WTC11 (cell line): Measurements from ENCODE around the gene KIF26A. TPM values are rescaled to one million over a fixed set of nuclear protein-coding genes. Genes with fewer than 3 reads are reported as not detected.

Source experiments
- ATAC-seq: fragments of 200-7000 bp; cut with Tn5 transposase; 2 replicates; pipeline ENCODE4 v1.10.0; 2021; ENCODE audit warnings: mild to moderate bottlenecking, moderate library complexity
- CTCF ChIA-PET: fragments of 300-600 bp; sonication (Branson Sonifier 250); formaldehyde crosslinking; loops from one replicate; lab custom pipeline; 2021; ENCODE audit warnings: antibody characterized with exemption; lab: Charles Lee
- POLR2A ChIA-PET: fragments of 350-600 bp; sonication (Branson Sonifier 250); formaldehyde crosslinking; loops from one replicate; lab custom pipeline; 2021; ENCODE audit warnings: antibody characterized with exemption; lab: Charles Lee
- DNase-seq: peaks from one replicate; pipeline ENCODE4 v3.0.0; 2021; ENCODE audit warnings: low spot score
- H3K27ac Mint-ChIP-seq: 2 replicates; pipeline ENCODE4 v1.8.0; 2021; ENCODE audit warnings: mixed read lengths
- H3K27me3 Mint-ChIP-seq: 2 replicates; pipeline ENCODE4 v1.8.0; 2021; ENCODE audit warnings: low read depth, mild to moderate bottlenecking, moderate library complexity, mixed read lengths
- H3K36me3 Mint-ChIP-seq: 2 replicates; pipeline ENCODE4 v1.8.0; 2021; ENCODE audit warnings: mixed read lengths
- H3K4me1 Mint-ChIP-seq: 2 replicates; pipeline ENCODE4 v1.8.0; 2022; ENCODE audit warnings: mixed read lengths
- H3K4me3 Mint-ChIP-seq: 2 replicates; pipeline ENCODE4 v1.8.0; 2021; ENCODE audit warnings: mild to moderate bottlenecking, moderate library complexity, mixed read lengths
- H3K9me3 Mint-ChIP-seq: 2 replicates; pipeline ENCODE4 v1.8.0; 2021; ENCODE audit warnings: mixed read lengths
- E2F5 ChIP-seq: sonication (generic); formaldehyde crosslinking; IDR thresholded peaks from 2 replicates; pipeline ENCODE4 v1.8.1; 2022; ENCODE audit warnings: mild to moderate bottlenecking, moderate library complexity, missing genetic modification reagents
- EMX1 ChIP-seq: fragments of 250-450 bp; sonication (Bioruptor Pico); IDR thresholded peaks from 2 replicates; pipeline ENCODE4 v1.8.0; 2021; ENCODE audit warnings: mild to moderate bottlenecking
- IRF1 ChIP-seq: sonication (generic); formaldehyde crosslinking; IDR thresholded peaks from 2 replicates; pipeline ENCODE4 v1.8.0; 2023; ENCODE audit warnings: missing genetic modification reagents
- KAT7 ChIP-seq: sonication (generic); formaldehyde crosslinking; IDR thresholded peaks from 2 replicates; pipeline ENCODE4 v1.8.1; 2023; ENCODE audit warnings: missing genetic modification reagents, mild to moderate bottlenecking, borderline replicate concordance
- NFYB ChIP-seq: sonication (generic); formaldehyde crosslinking; conservative IDR thresholded peaks from 2 replicates; pipeline ENCODE4 v1.8.0; 2022; ENCODE audit warnings: low read depth, missing genetic modification reagents
- PRDM15 ChIP-seq: sonication (generic); formaldehyde crosslinking; IDR thresholded peaks from 2 replicates; pipeline ENCODE4 v1.8.0; 2022; ENCODE audit warnings: missing genetic modification reagents
- TEAD4 ChIP-seq: sonication (generic); formaldehyde crosslinking; IDR thresholded peaks from 2 replicates; pipeline ENCODE4 v1.8.0; 2022; ENCODE audit warnings: mild to moderate bottlenecking, missing genetic modification reagents
- ZBTB43 ChIP-seq: sonication (generic); formaldehyde crosslinking; IDR thresholded peaks from 2 replicates; pipeline ENCODE4 v1.8.1; 2023; ENCODE audit warnings: mild to moderate bottlenecking, missing genetic modification reagents
- ZNF138 ChIP-seq: sonication (generic); formaldehyde crosslinking; conservative IDR thresholded peaks from 2 replicates; pipeline ENCODE4 v1.8.1; 2022; ENCODE audit warnings: mild to moderate bottlenecking, moderate library complexity, missing genetic modification reagents
- ZNF317 ChIP-seq: sonication (generic); formaldehyde crosslinking; IDR thresholded peaks from 2 replicates; pipeline ENCODE4 v1.8.1; 2023; ENCODE audit warnings: low read depth, mild to moderate bottlenecking, moderate library complexity, missing genetic modification reagents, borderline replicate concordance
- total RNA-seq: library from RNA; stranded (reverse); gene quantifications from 3 replicates; pipeline ENCODE4 v1.2.3, GENCODE V29; 2021

Gene KIF26A
- total RNA-seq, 1 experiment from 2014 or later, result 53.4 TPM

GRCh38 chr14:104143521-104144452 lies 5.4 kb downstream of the KIF26A start (continued):
- no peak for TF ChIP-seq ZBTB43

- Mint-ChIP-seq H3K36me3 (no peaks in the 10 kb centered on the region), H3K9me3 (no peaks in the 10 kb centered on the region)
- POLR2A ChIA-PET, result no interaction called here
These were observed 6.0 kb downstream of the KIF26A start for GRCh38 chr14:104144453-104144790.

More at GRCh38 chr14:104144453-104144790, 6.0 kb downstream of the KIF26A start:
- ATAC-seq, result no peak
- Mint-ChIP-seq H3K4me3 (no peak overlapping the region), H3K27me3 (no peaks in the 10 kb centered on the region), H3K27ac (peak overlapping the region; percentile 41), H3K4me1 (peaks cover 47% of the 10 kb centered on the region)
- TF ChIP-seq PRDM15 (CRISPR knock-in tag) (no peak), NFYB (CRISPR knock-in tag) (no peak), ZNF317 (CRISPR knock-in tag) (no peak), IRF1 (CRISPR knock-in tag) (no peak), KAT7 (CRISPR knock-in tag) (no peak), TEAD4 (no peak), EMX1 (CRISPR knock-in tag) (no peak), ZNF138 (CRISPR knock-in tag) (no peak), E2F5 (CRISPR knock-in tag) (no peak)
- no peak for DNase-seq
- CTCF ChIA-PET, result interaction anchor here (0.9 to 1.6 kb wide), 6 partner anchors 25 to 496 kb away, joined by 3 to 5 read pairs (median 3); no protein-coding TSS in a partner anchor
